Nephron progenitor cell (in vitro differentiated cells): Measurements from ENCODE around the gene FIGN.

ENCODE experiments used
- DNase-seq: peaks from one replicate; pipeline ENCODE4 v3.0.0; 2021
- H3K27ac Mint-ChIP-seq: 2 replicates; pipeline ENCODE4 v1.8.0; 2021; ENCODE audit warnings: mild to moderate bottlenecking, moderate library complexity, mixed read lengths
- H3K27me3 Mint-ChIP-seq: 2 replicates; pipeline ENCODE4 v1.8.0; 2021; ENCODE audit warnings: mild to moderate bottlenecking, low read depth, mixed read lengths; ENCODE audit not compliant: poor library complexity
- H3K36me3 Mint-ChIP-seq: 2 replicates; pipeline ENCODE4 v1.8.0; 2021; ENCODE audit warnings: low read depth, mixed read lengths
- H3K4me1 Mint-ChIP-seq: 2 replicates; pipeline ENCODE4 v1.8.0; 2021; ENCODE audit warnings: mixed read lengths
- H3K4me3 Mint-ChIP-seq: 2 replicates; pipeline ENCODE4 v1.8.0; 2021; ENCODE audit warnings: mild to moderate bottlenecking, moderate library complexity, mixed read lengths
- H3K9me3 Mint-ChIP-seq: 2 replicates; pipeline ENCODE4 v1.8.0; 2021; ENCODE audit warnings: mild to moderate bottlenecking, moderate library complexity, mixed read lengths
- CTCF ChIP-seq: fragments of 200-600 bp; sonication (generic); IDR thresholded peaks from 2 replicates; pipeline ENCODE4 v1.5.0; 2021; ENCODE audit warnings: antibody characterized with exemption

FIGN gene

GRCh38 chr2:163563336-163563735, 172.5 kb downstream of the FIGN start:
- no peak for TF ChIP-seq CTCF
- H3K27ac Mint-ChIP-seq = no peak overlapping the region
- H3K27me3 Mint-ChIP-seq = peaks cover 2% of the 10 kb centered on the region

GRCh38 chr2:163558251-163559021, 177.4 kb downstream of the FIGN start:
- no peaks in the 10 kb centered on the region for H3K36me3 Mint-ChIP-seq
- peaks cover 2% of the 10 kb centered on the region for H3K27me3 Mint-ChIP-seq
- H3K4me3 Mint-ChIP-seq = no peak overlapping the region
- no peak overlapping the region for H3K27ac Mint-ChIP-seq
- no peaks in the 10 kb centered on the region for H3K9me3 Mint-ChIP-seq
- no peak for TF ChIP-seq CTCF
- DNase-seq = no peak
- no peaks in the 10 kb centered on the region for H3K4me1 Mint-ChIP-seq

More at GRCh38 chr2:163563336-163563735, 172.5 kb downstream of the FIGN start:
- no peaks in the 10 kb centered on the region for H3K4me1 Mint-ChIP-seq
- H3K36me3 Mint-ChIP-seq = no peaks in the 10 kb centered on the region
- no peaks in the 10 kb centered on the region for H3K9me3 Mint-ChIP-seq
- H3K4me3 Mint-ChIP-seq = no peak overlapping the region
- no peak for DNase-seq

- DNase-seq = no peak
- H3K27me3 Mint-ChIP-seq = peaks cover 2% of the 10 kb centered on the region
- no peak overlapping the region for H3K4me3 Mint-ChIP-seq
- H3K36me3 Mint-ChIP-seq = no peaks in the 10 kb centered on the region
- no peaks in the 10 kb centered on the region for H3K9me3 Mint-ChIP-seq
- TF ChIP-seq CTCF = no peak
- no peak overlapping the region for H3K27ac Mint-ChIP-seq
- no peaks in the 10 kb centered on the region for H3K4me1 Mint-ChIP-seq
Measured at GRCh38 chr2:163556511-163556910, 179.3 kb downstream of the FIGN start.

- Mint-ChIP-seq H3K27ac (no peak overlapping the region), H3K36me3 (no peaks in the 10 kb centered on the region), H3K9me3 (no peaks in the 10 kb centered on the region), H3K27me3 (peaks cover 2% of the 10 kb centered on the region), H3K4me1 (no peaks in the 10 kb centered on the region), H3K4me3 (no peak overlapping the region)
- DNase-seq = no peak
- no peak for TF ChIP-seq CTCF
Measured at GRCh38 chr2:163554864-163555263, 180.9 kb downstream of the FIGN start.

- peaks cover 2% of the 10 kb centered on the region for H3K27me3 Mint-ChIP-seq
- no peaks in the 10 kb centered on the region for H3K9me3 Mint-ChIP-seq
Measured at GRCh38 chr2:163553601-163554000, 182.2 kb downstream of the FIGN start.

More at GRCh38 chr2:163553601-163554000, 182.2 kb downstream of the FIGN start:
- no peak for DNase-seq
- Mint-ChIP-seq H3K36me3 (no peaks in the 10 kb centered on the region), H3K4me3 (no peak overlapping the region), H3K4me1 (no peaks in the 10 kb centered on the region), H3K27ac (no peak overlapping the region)
- TF ChIP-seq CTCF = no peak
